K562 (cell line): Measurements from ENCODE around the gene MYOZ3. TPM values are rescaled to one million over a fixed set of nuclear protein-coding genes. Genes with fewer than 3 reads are reported as not detected.
A peak's percentile ranks its signal among the peaks of the same experiment; 100 is the strongest.

Experiments
- ATAC-seq: fragments of 200-7000 bp; cut with Tn5 transposase; 3 replicates; pipeline ENCODE4 v1.9.1; 2020; ENCODE audit warnings: moderate library complexity
- BruUV-seq: library from RNA; stranded (reverse); fragments of 400-500 nt; replicated peaks from 2 replicates; lab custom pipeline; 2021; lab: Mats Ljungman, UMichigan
- CTCF ChIA-PET: fragments of 300-600 bp; formaldehyde crosslinking; extraction: SDS; loops from one replicate; lab custom pipeline; 2021; ENCODE audit warnings: low intra/inter-chr PET ratio; lab: Yijun Ruan, JAX
- POLR2A ChIA-PET: fragments of 300-600, 350-650 bp; sonication (Branson Sonifier 250); formaldehyde crosslinking; extraction: SDS; loops from one replicate; lab custom pipeline; 2021; ENCODE audit warnings: antibody characterized with exemption, inconsistent platforms; lab: Yijun Ruan, JAX
- DNase-seq, 4 experiments: peaks; one replicate each; pipeline versions ENCODE4 v3.0.0 to v3.0.0-alpha.2; 2011 to 2018; ENCODE audit warnings: low spot score in 3 of 4, mixed read lengths in 3 of 4; ENCODE audit errors: extremely low read depth in 1 of 4
- FAIRE-seq: peaks from 2 replicates; lab custom pipeline; 2011; peaks lifted over from hg19 to GRCh38; lab: Jason Lieb, UNC
- H2AFZ ChIP-seq: 2 replicates; pipeline ENCODE4 v1.6.0; 2011; ENCODE audit warnings: low read depth, low read length, control low read depth, inconsistent platforms
- H3K27ac ChIP-seq: fragments of 200-600 bp; 3 replicates; pipeline ENCODE4 v1.8.0; 2011; ENCODE audit warnings: low read depth, mild to moderate bottlenecking, control low read depth, inconsistent platforms, low read length, moderate library complexity, mixed read lengths; ENCODE audit errors: extremely low read depth
- H3K27me3 ChIP-seq, 2 experiments: fragments of 300-600 bp in 1 of 2; 2 replicates in 1 of 2; 3 replicates in 1 of 2; pipeline versions ENCODE4 v1.6.0 to v1.8.0; 2011; ENCODE audit warnings: inconsistent platforms in 2 of 2, low read length in 2 of 2, mild to moderate bottlenecking in 1 of 2, mixed read lengths in 1 of 2, moderate library complexity in 1 of 2; ENCODE audit not compliant: control insufficient read depth in 2 of 2, insufficient read depth in 2 of 2
- H3K36me3 ChIP-seq: fragments of 300-600 bp; 3 replicates; pipeline ENCODE4 v1.8.0; 2011; ENCODE audit warnings: mild to moderate bottlenecking, low read length, inconsistent platforms; ENCODE audit not compliant: control insufficient read depth, insufficient read depth
- H3K4me1 ChIP-seq, 2 experiments: fragments of 200-600 bp in 1 of 2; replicated peaks in 1 of 2; 2 replicates in 1 of 2; 3 replicates in 1 of 2; pipeline versions ENCODE4 v1.5.1 to v1.8.0; 2011; ENCODE audit warnings: inconsistent platforms in 2 of 2, low read length in 2 of 2, mild to moderate bottlenecking in 1 of 2, mixed read lengths in 1 of 2, moderate library complexity in 1 of 2; ENCODE audit not compliant: control insufficient read depth in 2 of 2, insufficient read depth in 2 of 2
- H3K4me2 ChIP-seq: 2 replicates; pipeline ENCODE4 v1.6.1; 2011; ENCODE audit warnings: low read length, control low read depth, inconsistent platforms, mixed read lengths; ENCODE audit not compliant: insufficient read depth
- H3K4me3 ChIP-seq: fragments of 200-600 bp; sonication (generic), shearing (Covaris generic); 2 replicates; pipeline ENCODE4 v1.5.1; 2016; ENCODE audit warnings: control low read depth, inconsistent platforms
- H3K79me2 ChIP-seq: fragments of 200-600 bp; 3 replicates; pipeline ENCODE4 v1.8.0; 2011; ENCODE audit warnings: low read length, inconsistent platforms; ENCODE audit not compliant: control insufficient read depth, insufficient read depth
- H3K9ac ChIP-seq, 2 experiments: 2 replicates each; pipeline versions ENCODE4 v1.6.0 to v1.6.1; 2011; ENCODE audit warnings: low read depth in 2 of 2, low read length in 2 of 2, control low read depth in 1 of 2, inconsistent platforms in 1 of 2, mild to moderate bottlenecking in 1 of 2, mixed read lengths in 1 of 2; ENCODE audit not compliant: insufficient read depth in 1 of 2
- H3K9me1 ChIP-seq: one replicate; pipeline ENCODE4 v1.6.0; 2011; ENCODE audit warnings: inconsistent platforms, mild to moderate bottlenecking, low read length, moderate library complexity; ENCODE audit not compliant: control insufficient read depth, insufficient read depth
- H3K9me3 ChIP-seq: replicated peaks from 2 replicates; pipeline ENCODE4 v1.5.1; 2011; ENCODE audit warnings: low read depth, low read length, inconsistent platforms; ENCODE audit not compliant: control insufficient read depth, insufficient read depth
- H4K20me1 ChIP-seq: replicated peaks from 2 replicates; pipeline ENCODE4 v1.6.1; 2011; ENCODE audit warnings: low read length, inconsistent platforms, mixed read lengths; ENCODE audit not compliant: control insufficient read depth, insufficient read depth
- ATF3 ChIP-seq, 2 experiments: fragments of 450-650 bp in 1 of 2; sonication (generic) in 1 of 2; formaldehyde crosslinking in 1 of 2; IDR thresholded peaks in 1 of 2; conservative IDR thresholded peaks in 1 of 2; 2 replicates each; pipeline versions ENCODE4 v1.6.1 to v1.8.1; 2016 to 2023; ENCODE audit warnings: mild to moderate bottlenecking in 2 of 2, moderate library complexity in 2 of 2, inconsistent platforms in 1 of 2, missing genetic modification reagents in 1 of 2
- HDGF ChIP-seq: fragments of 450-650 bp; IDR thresholded peaks from 2 replicates; pipeline ENCODE4 v1.6.1; 2016
- LEF1 ChIP-seq: fragments of 450-650 bp; IDR thresholded peaks from 2 replicates; pipeline ENCODE4 v1.6.1; 2016; ENCODE audit warnings: mild to moderate bottlenecking
- POLR2A ChIP-seq: fragments of 450-650 bp; conservative IDR thresholded peaks from 2 replicates; pipeline ENCODE4 v1.6.1; 2016
- TAF7 ChIP-seq: fragments of 450-650 bp; IDR thresholded peaks from 2 replicates; pipeline ENCODE4 v1.6.1; 2016; ENCODE audit warnings: missing genetic modification characterization, missing compliant biosample characterization
- ZNF23 ChIP-seq: fragments of 250-450 bp; sonication (Bioruptor Pico); IDR thresholded peaks from 2 replicates; pipeline ENCODE4 v1.4.0; 2020; ENCODE audit warnings: mild to moderate bottlenecking
- ZNF512 ChIP-seq: IDR thresholded peaks from 2 replicates; pipeline ENCODE4 v1.6.1; 2016; ENCODE audit warnings: missing genetic modification characterization, missing compliant biosample characterization
- WGBS: fragments of 100-300 bp; shearing (Covaris generic); methylation state at CpG from one replicate; pipeline ENCODE4 v1.1.6; 2016; ENCODE audit warnings: low coverage, mixed read lengths; ENCODE audit not compliant: insufficient coverage; ENCODE audit errors: missing lambda C conversion rate; 5-methylcytosine and 5-hydroxymethylcytosine counted together
- in situ Hi-C: fragments of 300-500 bp; cut with MboI; formaldehyde crosslinking; loops from 4 replicates; pipeline ENCODE4 v1.15.0; 2018; ENCODE audit warnings: inconsistent platforms, mixed read lengths
- intact Hi-C: fragments of 100-400 bp; cut with micrococcal nuclease; formaldehyde crosslinking; loops from 2 replicates; pipeline ENCODE4 v1.14.2; 2022
- polyA plus RNA-seq, 8 experiments: library from polyadenylated mRNA; depleted of rRNA in 4 of 8; stranded (reverse) in 5 of 8; unstranded in 3 of 8; fragments of >200 nt; fragmentation: Nextera tagmentation in 2 of 8; fragmentation: Illumina TruSeq in 1 of 8; extraction: Ambion mirVana in 2 of 8; extraction: Trizol in 1 of 8; gene quantifications; 2 replicates each; pipeline versions ENCODE4 v1.2.1 to v1.2.3, GENCODE V29; 2011 to 2014; ENCODE audit warnings: inconsistent platforms in 1 of 8, missing spikeins in 1 of 8
- total RNA-seq, 7 experiments: library from RNA; depleted of rRNA in 6 of 7; stranded (reverse); fragments of >200 nt in 6 of 7; fragmentation: Illumina TruSeq in 2 of 7; extraction: Trizol in 2 of 7; gene quantifications; 2 replicates each; pipeline versions ENCODE4 v1.2.1 to v1.2.3, GENCODE V29; 2011 to 2021; ENCODE audit warnings: low replicate concordance in 1 of 7

MYOZ3 gene
- total and polyA plus RNA-seq, 9 of the 15 experiments (the other 6 are each of a cell fraction or from before 2014, with no cell fraction given): not detected

GRCh38 chr5:150628936-150629485 is 32.0 kb upstream of the MYOZ3 start:
- FAIRE-seq (no peak), ATAC-seq (no peak), DNase-seq (no peak)
- Histone ChIP-seq H3K4me2 (no peak overlapping the region), H3K9ac (no peak overlapping the region), H3K9me1 (no peaks in the 10 kb centered on the region), H2AFZ (no peak overlapping the region), H3K27me3 (peaks cover 5 to 49% of the 10 kb centered on the region in 2 experiments; a peak in 4 of 5 replicates), H3K79me2 (no peaks in the 10 kb centered on the region), H3K4me1 (peaks cover 0 to 8% of the 10 kb centered on the region in 2 experiments; a peak in 2 of 5 replicates), H3K9me3 (no peaks in the 10 kb centered on the region), H3K36me3 (no peaks in the 10 kb centered on the region), H3K27ac (no peak overlapping the region), H4K20me1 (0 out of 2 replicates have a peak, but pooled peaks cover 2% of the 10 kb centered on the region), H3K4me3 (no peak overlapping the region)
- intact Hi-C loops: no loop called here
- in situ Hi-C loops: no loop called here
- ChIA-PET CTCF (no interaction called here), POLR2A (interaction anchor here (0.7 kb wide), 1 partner anchor 15 kb away, joined by 3 read pairs; no protein-coding TSS in a partner anchor)
- BruUV-seq: no TSS peak
- TF ChIP-seq LEF1 (no peak), ATF3 (IDR thresholded peaks at IDR 0.05) (0 out of 2 replicates have a peak, but pooled peaks have one; percentile 14), ATF3 (CRISPR knock-in tag; conservative IDR thresholded peaks at IDR 0.05) (no peak)
- 6% methylated on average over 10 of the region's 12 CpGs for WGBS

GRCh38 chr5:150630016-150630415 is 31.0 kb upstream of the MYOZ3 start:
- TF ChIP-seq TAF7 (tag): no peak
- no peak for TF ChIP-seq ZNF23 (CRISPR knock-in tag)
- TF ChIP-seq HDGF: no peak
- TF ChIP-seq ZNF512: no peak
- TF ChIP-seq POLR2A: no peak
- TF ChIP-seq, all 486 proteins: peak for 0
- H3K9ac ChIP-seq: no peak overlapping the region
- ChIA-PET POLR2A (no interaction called here), CTCF (no interaction called here)
- H2AFZ ChIP-seq: no peak overlapping the region
- intact Hi-C loops: no loop called here
- H3K36me3 ChIP-seq: no peaks in the 10 kb centered on the region
- in situ Hi-C loops: no loop called here
- no peaks in the 10 kb centered on the region for H3K79me2 ChIP-seq
- H3K4me1 ChIP-seq: peaks cover 0 to 4% of the 10 kb centered on the region in 2 experiments; a peak in 2 of 5 replicates
- WGBS: 0% methylated on average over 6 of the region's 6 CpGs
- ATAC-seq (no peak), DNase-seq (no peak), FAIRE-seq (no peak)
- no peak overlapping the region for H3K4me2 ChIP-seq
- H4K20me1 ChIP-seq: 0 out of 2 replicates have a peak, but pooled peaks cover 5% of the 10 kb centered on the region
- H3K9me3 ChIP-seq: no peaks in the 10 kb centered on the region
- no peak overlapping the region for H3K27ac ChIP-seq
- H3K4me3 ChIP-seq: no peak overlapping the region
- no TSS peak for BruUV-seq
- peaks cover 3 to 53% of the 10 kb centered on the region in 2 experiments; a peak in 4 of 5 replicates for H3K27me3 ChIP-seq
- no peaks in the 10 kb centered on the region for H3K9me1 ChIP-seq
